ENCODE results near the gene MAP2K6. TPM values are rescaled to one million over a fixed set of nuclear protein-coding genes. Genes with fewer than 3 reads are reported as not detected.
"Not testable (repeated sequence)": the region's sequence is repeated elsewhere in the genome, so short reads cannot be mapped to it uniquely, and the experiment has no call there.

MAP2K6 gene
- polyA plus RNA-seq, 1 donor: 16.8 TPM

GRCh38 chr17:69457603-69458002 lies 43.1 kb downstream of the MAP2K6 start:
- no peak for DNase-seq

DNA sequence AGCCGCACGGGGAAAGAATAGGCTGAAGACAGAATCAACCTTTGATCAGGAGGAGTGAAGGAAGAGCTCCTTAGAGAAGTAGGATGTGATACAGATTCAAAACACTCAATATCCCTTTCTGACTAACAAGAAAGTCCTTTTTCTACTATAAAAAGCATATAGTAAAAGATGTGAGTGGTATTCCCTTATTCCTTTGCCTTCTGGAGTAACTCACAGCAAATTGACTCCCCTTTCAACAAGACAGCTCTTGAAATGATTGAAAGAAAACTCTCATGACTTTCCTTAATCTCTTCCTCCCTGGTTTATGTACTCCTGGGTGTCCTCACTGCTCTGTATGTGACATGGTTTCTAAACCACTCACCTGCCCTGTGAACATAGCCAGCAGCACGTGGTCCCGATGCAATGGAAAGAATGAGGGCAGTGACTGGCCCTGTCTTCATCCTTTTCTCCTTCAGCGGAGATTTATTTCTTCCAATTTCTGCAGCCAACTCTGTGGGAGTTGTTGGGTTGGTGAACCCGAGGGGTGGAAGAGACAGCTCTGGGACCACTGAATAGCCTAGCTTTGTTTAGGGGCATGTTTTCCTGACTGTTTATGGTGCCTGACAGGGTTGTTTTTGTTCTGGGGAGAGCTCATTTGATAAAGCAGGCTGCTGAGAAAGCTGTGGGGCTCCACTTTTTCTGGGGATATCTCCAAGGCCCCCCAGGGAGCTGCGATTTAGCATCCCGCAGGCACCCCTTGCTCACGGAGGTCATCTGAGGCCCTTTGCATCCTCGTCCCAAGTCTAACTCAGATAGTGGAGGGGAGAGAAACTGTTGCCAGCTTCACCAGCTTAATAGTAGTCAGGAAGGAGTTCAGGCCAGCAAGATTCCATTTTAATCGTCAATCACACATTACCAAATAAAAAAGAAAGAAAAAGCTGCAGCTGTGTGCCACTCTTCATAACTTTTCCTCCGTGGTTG lies 46.7 kb downstream of the MAP2K6 start:
- DNase-seq: no peak

- no peak for DNase-seq
Observed at GRCh38 chr17:69461951-69462369, 47.5 kb downstream of the MAP2K6 start.

DNA sequence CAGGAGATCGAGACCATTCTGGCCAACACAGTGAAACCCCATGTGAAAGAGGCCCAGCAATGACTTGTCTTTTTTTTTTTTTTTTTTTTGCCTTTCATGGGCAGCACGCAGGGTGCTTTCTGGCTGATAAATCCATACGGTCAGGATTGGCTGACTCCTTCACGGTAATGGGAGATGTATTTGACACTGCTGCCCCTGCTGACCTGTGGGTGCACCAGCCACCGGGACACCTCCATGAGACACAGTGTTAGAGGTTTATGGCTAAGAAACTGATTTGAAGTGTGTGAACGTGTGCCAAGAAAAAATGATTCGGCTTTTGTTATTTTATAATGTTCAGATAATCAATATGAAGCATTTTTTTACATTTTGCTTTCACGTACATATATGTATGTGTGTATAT lies 48.4 kb downstream of the MAP2K6 start:
- no peak for DNase-seq

DNA sequence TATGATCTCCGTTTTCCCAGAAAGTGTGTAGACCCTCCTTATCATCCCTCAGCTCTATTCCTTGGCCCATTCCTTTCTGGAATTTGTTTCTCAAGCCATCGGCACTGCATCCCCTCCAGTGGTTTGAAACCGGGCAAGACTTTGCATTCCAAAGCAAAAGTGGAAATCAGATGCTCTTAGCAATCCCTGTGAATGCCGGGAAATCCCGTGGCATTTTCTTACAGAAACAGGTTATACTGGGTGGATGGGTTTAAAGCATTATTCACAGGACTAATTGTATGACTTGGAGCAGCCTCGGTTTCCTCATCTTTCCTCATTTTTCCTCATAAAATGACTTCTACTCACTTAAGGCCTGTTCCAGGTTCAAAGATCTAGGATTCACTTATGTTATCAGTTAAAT lies 52.0 kb downstream of the MAP2K6 start:
- no peak for DNase-seq

DNA sequence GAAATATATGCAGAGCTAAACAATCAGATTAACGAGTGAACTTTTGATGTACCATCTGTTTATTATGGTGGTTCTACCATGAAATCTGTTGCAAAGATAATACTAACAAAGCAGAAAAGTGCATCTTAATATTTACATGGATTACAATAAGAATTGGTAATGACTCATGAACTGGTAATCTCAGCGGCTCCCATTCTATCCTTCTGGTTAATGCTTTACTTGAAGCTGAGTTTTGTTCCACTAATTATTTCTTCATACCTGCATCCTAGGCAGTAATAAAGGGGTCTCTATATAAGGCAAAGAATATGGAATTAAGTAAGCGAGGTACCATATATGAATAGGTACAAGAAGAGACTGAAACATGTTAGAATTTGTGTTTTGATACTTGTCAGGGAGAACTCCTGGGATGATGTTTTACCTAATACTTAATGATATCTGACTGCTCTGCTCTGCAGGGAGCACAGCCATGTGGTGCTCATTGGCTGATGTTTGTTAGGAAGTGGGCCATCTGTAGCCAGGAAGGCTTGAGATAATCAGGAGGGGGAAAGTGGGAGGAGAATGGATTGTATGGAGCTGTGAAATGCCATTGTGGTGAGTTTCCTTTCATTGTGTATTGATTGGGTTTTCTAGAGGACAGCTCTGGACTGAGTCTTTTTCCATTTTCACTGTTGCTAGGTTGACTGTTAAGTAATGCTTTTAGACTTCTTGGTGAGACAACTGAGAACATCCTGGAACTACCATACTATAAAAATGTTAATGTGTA lies 52.6 kb downstream of the MAP2K6 start:
- DNase-seq: no peak

DNA sequence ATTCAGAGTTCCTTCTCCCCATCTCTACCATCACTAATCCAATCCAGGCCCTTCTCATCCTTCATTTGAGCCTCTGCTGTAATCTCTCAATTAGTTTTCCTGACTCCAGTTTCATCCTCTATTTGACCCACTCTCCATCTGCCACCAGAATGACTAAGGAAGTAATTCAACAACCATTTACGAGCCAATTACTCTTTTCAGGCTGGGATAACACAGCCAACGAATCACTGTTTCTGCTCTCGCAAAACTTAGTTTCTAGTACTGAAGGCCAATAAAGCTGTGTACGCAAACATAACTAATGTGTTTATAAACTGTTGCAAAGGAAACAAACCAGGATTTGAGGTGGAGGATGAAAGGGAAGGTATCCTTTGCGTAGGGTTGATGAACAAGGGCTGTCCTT lies 53.7 kb downstream of the MAP2K6 start:
- DNase-seq: no peak

GRCh38 chr17:69470702-69471101 lies 56.2 kb downstream of the MAP2K6 start:
- DNase-seq: no peak

DNA sequence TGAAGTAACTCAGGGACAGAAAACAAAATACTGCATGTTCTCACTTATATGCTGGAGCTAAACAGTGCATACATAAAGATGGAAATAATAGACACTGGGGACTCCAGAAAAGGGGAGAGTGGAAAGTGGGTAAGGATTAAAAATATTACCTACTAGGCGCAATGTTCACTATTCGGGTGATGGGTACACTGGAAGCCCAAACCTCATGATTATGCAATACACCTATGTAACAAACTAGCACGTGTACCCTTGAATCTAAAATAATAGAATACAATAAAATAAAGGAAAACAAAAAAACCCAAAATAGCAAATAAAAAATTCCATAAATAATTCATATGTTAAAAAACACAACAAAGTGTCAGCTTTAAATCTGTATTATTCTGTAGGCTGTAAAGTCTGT lies 56.9 kb downstream of the MAP2K6 start:
- DNase-seq: no peak

DNA sequence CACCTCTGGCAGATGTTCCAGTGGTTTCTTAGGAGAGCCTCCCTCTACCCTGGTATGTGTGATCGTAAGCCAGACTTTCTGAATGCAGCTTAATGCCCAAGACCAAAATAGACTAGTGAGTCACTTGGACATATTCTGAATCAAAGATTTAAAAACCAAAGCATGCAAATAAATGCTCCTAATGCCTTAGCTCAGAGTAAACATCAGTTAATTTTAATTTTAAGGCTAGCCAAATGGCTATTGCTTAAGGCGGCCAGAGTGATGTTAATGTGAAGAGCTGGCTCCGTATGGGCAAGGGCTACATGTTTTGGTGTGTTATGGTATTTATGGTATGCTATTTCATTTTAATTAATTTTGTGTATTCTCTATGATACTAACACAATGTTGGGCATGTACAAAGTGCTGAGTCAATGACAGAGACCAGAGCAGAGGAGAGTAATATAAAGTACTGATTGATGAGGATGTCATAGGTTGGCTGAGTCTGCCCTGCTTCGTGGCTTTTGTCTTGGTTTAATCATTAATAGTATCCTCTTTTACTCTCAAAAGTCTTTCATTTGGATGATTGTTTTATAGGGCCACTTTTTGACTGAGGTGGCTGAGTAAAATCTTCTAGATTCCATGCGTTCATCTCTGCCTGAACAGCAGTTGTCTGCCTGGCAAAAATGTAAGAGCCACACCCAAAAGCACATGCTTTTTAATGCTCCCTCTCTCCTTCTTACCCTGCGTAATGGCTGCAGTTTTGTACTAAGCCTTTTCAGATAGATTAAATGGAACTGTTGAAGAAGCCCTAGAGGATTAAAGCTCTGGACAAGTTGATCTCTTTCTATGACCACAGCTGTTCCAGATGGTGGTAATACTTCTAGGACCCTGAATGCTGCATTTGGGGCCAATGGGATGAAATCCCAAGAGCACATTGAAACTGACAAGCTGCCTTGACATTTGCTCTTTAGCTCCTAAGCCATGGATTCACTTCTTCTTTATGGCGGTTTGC lies 59.6 kb downstream of the MAP2K6 start:
- DNase-seq: no peak

- no peak for DNase-seq
Observed at GRCh38 chr17:69477204-69477902, 62.9 kb downstream of the MAP2K6 start.

- DNase-seq: no peak
Observed at GRCh38 chr17:69477903-69478266, 63.4 kb downstream of the MAP2K6 start.

DNA sequence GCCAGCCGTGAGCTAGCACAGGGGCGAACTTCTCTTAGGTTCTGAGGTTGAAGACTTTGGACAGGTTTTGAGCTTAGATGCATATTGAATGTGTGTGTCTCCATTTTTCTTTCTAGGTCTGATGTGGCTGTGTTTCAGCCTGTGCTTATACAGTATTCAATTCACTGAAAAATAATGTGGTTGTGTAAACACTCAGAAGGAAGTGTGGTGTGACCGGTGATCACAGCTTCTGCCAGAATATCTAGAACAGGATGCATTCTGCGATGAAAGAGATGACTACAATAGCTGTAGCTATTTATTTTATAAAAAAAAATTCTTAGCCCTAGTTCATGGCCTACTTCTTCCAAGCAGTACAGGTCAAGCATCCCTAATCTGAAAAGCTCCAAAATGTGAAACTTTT lies 64.4 kb downstream of the MAP2K6 start:
- DNase-seq: no peak

DNA sequence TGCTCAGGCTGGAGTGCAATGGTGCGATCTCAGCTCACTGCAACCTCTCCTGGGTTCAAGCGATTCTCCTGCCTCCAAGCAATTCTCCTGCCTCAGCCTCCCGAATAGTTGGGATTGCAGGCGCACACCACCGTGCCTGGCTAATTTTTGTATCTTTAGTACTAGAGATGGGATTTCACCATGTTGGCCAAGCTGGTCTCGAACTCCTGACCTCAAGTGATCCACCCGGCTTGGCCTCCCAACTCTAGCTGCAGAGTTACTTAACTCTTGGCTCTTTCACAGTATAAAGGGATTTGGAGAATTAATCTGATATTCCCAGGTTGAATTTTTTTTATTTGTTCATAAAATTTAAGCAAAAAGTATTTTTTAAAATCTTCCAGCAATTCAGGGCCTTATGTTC lies 65.3 kb downstream of the MAP2K6 start:
- not testable (repeated sequence) for DNase-seq

DNA sequence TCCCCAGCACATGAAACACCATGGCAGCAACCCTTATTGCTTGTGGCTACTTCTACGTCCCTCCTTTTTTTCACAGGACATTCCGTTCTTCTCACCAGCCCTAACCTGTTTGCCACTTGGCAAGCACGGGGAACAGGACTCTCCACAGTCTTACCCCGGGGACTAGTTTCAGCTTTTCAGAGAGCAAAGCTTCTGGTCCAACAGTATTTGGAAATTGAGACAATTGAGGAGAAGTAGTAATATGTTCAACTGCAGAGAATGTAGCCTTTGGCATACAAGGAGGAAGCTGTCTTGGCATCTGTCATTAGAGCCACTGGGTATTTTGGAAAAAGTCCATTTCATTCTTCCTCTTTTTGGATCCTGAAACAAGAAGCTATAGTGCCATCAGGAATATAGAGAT lies 65.7 kb downstream of the MAP2K6 start:
- DNase-seq: no peak

GRCh38 chr17:69485251-69485661 lies 70.8 kb downstream of the MAP2K6 start:
- DNase-seq: no peak

GRCh38 chr17:69485901-69486643 lies 71.6 kb downstream of the MAP2K6 start:
- DNase-seq: no peak

DNA sequence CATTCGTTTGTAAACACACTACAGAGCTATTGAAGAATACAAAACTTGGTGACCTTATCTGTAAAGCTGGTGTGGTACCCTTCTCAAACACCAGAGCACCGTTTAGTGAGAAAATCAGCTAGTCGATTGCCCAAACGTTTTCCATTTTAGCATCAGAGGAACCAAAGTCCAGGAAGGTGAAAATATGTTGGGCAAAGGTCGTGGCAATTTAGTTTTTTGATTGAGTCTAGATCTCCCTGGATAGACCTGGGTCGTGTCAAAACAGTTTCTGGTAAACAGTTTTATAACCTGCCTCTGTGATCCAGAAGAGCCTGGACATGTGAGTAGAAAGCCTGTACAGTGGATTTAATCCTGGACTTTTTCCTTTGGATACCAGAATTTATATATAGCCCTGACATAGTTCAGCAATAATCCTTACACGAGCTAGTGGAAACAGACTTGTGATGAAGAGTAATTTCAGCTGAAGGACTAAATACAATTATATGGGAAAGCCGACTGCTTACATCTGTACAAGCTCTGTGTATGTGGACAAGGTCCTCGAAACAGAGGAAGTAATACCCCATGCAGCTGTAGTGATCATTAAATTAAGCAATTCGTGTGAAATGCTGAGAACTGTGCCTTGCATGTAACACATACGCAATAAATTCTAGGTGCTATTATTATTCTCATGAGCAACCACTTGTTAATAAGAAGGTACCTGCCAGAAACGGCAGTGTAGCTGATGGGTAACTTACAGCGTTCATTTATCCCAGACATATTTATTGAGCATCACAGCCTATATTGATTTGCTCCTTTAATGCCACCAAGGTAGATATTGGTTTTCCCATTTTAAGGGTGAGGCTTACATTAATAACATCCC lies 72.5 kb downstream of the MAP2K6 start:
- DNase-seq: no peak

DNA sequence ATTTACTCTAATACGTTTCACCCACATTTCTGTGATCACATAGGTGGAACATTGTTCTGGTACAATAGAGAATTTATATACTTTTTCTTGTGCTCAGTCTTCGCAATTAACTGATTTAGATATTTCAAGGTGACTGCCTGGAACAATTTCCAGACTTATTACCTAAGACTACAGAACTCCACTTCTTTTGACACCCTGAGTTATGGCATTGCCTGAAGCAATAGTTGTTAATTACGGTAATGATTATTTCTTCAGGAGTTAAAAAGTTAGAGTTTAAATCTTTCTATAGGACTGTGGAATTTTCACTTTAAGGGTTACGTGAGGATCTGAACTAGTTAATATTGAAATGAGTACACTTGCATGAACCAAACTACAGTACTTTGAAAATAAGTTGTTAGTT lies 74.8 kb downstream of the MAP2K6 start:
- DNase-seq: no peak

GRCh38 chr17:69492410-69493071 lies 78.0 kb downstream of the MAP2K6 start:
- DNase-seq: no peak
